Fibroblast of lung (primary cell): ENCODE results near the gene WASHC2A. TPM values are rescaled to one million over a fixed set of nuclear protein-coding genes. Genes with fewer than 3 reads are reported as not detected.
"Not testable (repeated sequence)": the region's sequence is repeated elsewhere in the genome, so short reads cannot be mapped to it uniquely, and the experiment has no call there.

Experiments used
- DNase-seq, 2 donors: peaks; one replicate each; pipeline versions ENCODE4 v3.0.0 to v3.0.0-alpha.2; 2010; ENCODE audit warnings: low read depth in 2 of 2
- H2AFZ ChIP-seq: 2 replicates; pipeline ENCODE4 v1.5.1; 2012; ENCODE audit warnings: low read length, control low read depth, inconsistent platforms
- H3K27ac ChIP-seq: 2 replicates; pipeline ENCODE4 v1.5.1; 2011; ENCODE audit warnings: low read length, control low read depth; ENCODE audit not compliant: insufficient read depth
- H3K27me3 ChIP-seq: 2 replicates; pipeline ENCODE4 v1.5.1; 2011; ENCODE audit warnings: mild to moderate bottlenecking, low read length; ENCODE audit not compliant: control insufficient read depth, insufficient read depth
- H3K36me3 ChIP-seq: 2 replicates; pipeline ENCODE4 v1.5.1; 2011; ENCODE audit warnings: low read length; ENCODE audit not compliant: control insufficient read depth, insufficient read depth
- H3K4me1 ChIP-seq: 2 replicates; pipeline ENCODE4 v1.5.1; 2011; ENCODE audit warnings: low read length; ENCODE audit not compliant: control insufficient read depth, insufficient read depth; ENCODE audit errors: extremely low read depth
- H3K4me2 ChIP-seq: 2 replicates; pipeline ENCODE4 v1.5.1; 2011; ENCODE audit warnings: low read length, control low read depth; ENCODE audit not compliant: insufficient read depth; ENCODE audit errors: extremely low read depth
- H3K4me3 ChIP-seq, 4 experiments: fragments of 200-600 bp in 1 of 4; sonication (generic) in 1 of 4; replicated peaks in 1 of 4; 2 replicates each; pipeline ENCODE4 v1.5.1; 2011 to 2016; ENCODE audit warnings: low read length in 4 of 4, low read depth in 3 of 4, mild to moderate bottlenecking in 3 of 4, control low read depth in 2 of 4, inconsistent platforms in 1 of 4, mixed read lengths in 1 of 4; ENCODE audit not compliant: insufficient read depth in 1 of 4; ENCODE audit errors: control extremely low read depth in 1 of 4
- H3K79me2 ChIP-seq: 2 replicates; pipeline ENCODE4 v1.5.1; 2012; ENCODE audit warnings: mild to moderate bottlenecking, low read length, inconsistent platforms; ENCODE audit not compliant: control insufficient read depth, insufficient read depth
- H3K9ac ChIP-seq: 2 replicates; pipeline ENCODE4 v1.5.1; 2011; ENCODE audit warnings: mild to moderate bottlenecking, low read length, control low read depth; ENCODE audit not compliant: insufficient read depth
- H3K9me3 ChIP-seq: 2 replicates; pipeline ENCODE4 v1.5.1; 2012; ENCODE audit warnings: low read depth, low read length; ENCODE audit not compliant: control insufficient read depth, insufficient read depth
- H4K20me1 ChIP-seq: 2 replicates; pipeline ENCODE4 v1.5.1; 2011; ENCODE audit warnings: low read length; ENCODE audit not compliant: control insufficient read depth, insufficient read depth; ENCODE audit errors: extremely low read depth
- CTCF ChIP-seq, 2 donors: IDR thresholded peaks in 1 of 2; conservative IDR thresholded peaks in 1 of 2; 1 replicate in 1 of 2; 2 replicates in 1 of 2; pipeline ENCODE4 v1.5.1; 2011 to 2012; ENCODE audit warnings: low read length in 2 of 2, control low read depth in 1 of 2, inconsistent platforms in 1 of 2, low read depth in 1 of 2, mild to moderate bottlenecking in 1 of 2
- EZH2 ChIP-seq: IDR thresholded peaks from 2 replicates; pipeline ENCODE4 v1.5.1; 2012; ENCODE audit warnings: low read length, control low read depth, mild to moderate bottlenecking; ENCODE audit errors: missing control alignments
- polyA plus RNA-seq, 2 donors: library from polyadenylated mRNA; depleted of rRNA in 1 of 2; stranded (reverse) in 1 of 2; unstranded in 1 of 2; fragments of >200 nt; gene quantifications; 2 replicates each; pipeline ENCODE4 v1.2.1, GENCODE V29; 2011 to 2012; ENCODE audit warnings: missing spikeins in 1 of 2
- total RNA-seq: library from RNA; depleted of rRNA; stranded (reverse); fragments of >200 nt; gene quantifications from 2 replicates; pipeline ENCODE4 v1.2.1, GENCODE V29; 2014

The WASHC2A gene
- total and polyA plus RNA-seq, 2 donors (not counting 1 experiment from before 2014, with no cell fraction given) = 46.8 to 64.2 TPM

GRCh38 chr10:50063100-50063499, 4.7 kb upstream of the WASHC2A start:
- Histone ChIP-seq H3K4me2 (no peak overlapping the region), H2AFZ (no peak overlapping the region), H3K79me2 (no peaks in the 10 kb centered on the region), H4K20me1 (no peaks in the 10 kb centered on the region), H3K4me3 (no peak overlapping the region), H3K4me1 (no peaks in the 10 kb centered on the region), H3K27ac (no peak overlapping the region), H3K27me3 (no peaks in the 10 kb centered on the region), H3K9me3 (no peaks in the 10 kb centered on the region), H3K9ac (no peak overlapping the region), H3K36me3 (no peaks in the 10 kb centered on the region)
- DNase-seq = peak in 1 of 2 donors; percentile 7
- TF ChIP-seq EZH2 = no peak
- TF ChIP-seq CTCF (conservative IDR thresholded peaks at IDR 0.05 in 1 of 2, IDR thresholded peaks at IDR 0.05 in 1 of 2; ENCODE audit: low read depth in 1 of 2, low read length in 2 of 2) = no peak

GRCh38 chr10:50068352-50068659, 552 bp downstream of the WASHC2A start:
- not testable (repeated sequence) for H3K36me3 ChIP-seq, DNase-seq, H3K4me1 ChIP-seq, H3K27ac ChIP-seq, H4K20me1 ChIP-seq, H3K27me3 ChIP-seq, H2AFZ ChIP-seq, H3K9ac ChIP-seq, H3K9me3 ChIP-seq, H3K79me2 ChIP-seq
- H3K4me3 ChIP-seq = peak overlapping the region in 3 of 4 experiments; percentile 42 to 64 (median 58)
- H3K4me2 ChIP-seq = peak overlapping the region; percentile 25

GRCh38 chr10:50075139-50075538, 7.4 kb downstream of the WASHC2A start:
- H3K36me3 ChIP-seq, DNase-seq, H3K9ac ChIP-seq, H3K4me2 ChIP-seq, H4K20me1 ChIP-seq, H3K27me3 ChIP-seq, H3K9me3 ChIP-seq, H3K79me2 ChIP-seq, H3K4me1 ChIP-seq, H2AFZ ChIP-seq, H3K4me3 ChIP-seq, H3K27ac ChIP-seq: not testable (repeated sequence)

GRCh38 chr10:50075544-50075943, 7.8 kb downstream of the WASHC2A start:
- not testable (repeated sequence) for DNase-seq, H3K4me1 ChIP-seq, H3K27me3 ChIP-seq, H2AFZ ChIP-seq, H3K36me3 ChIP-seq, H3K4me3 ChIP-seq, H3K4me2 ChIP-seq, H3K9ac ChIP-seq, H3K27ac ChIP-seq, H3K9me3 ChIP-seq, H4K20me1 ChIP-seq, H3K79me2 ChIP-seq

GRCh38 chr10:50091304-50091703, 23.6 kb downstream of the WASHC2A start:
- H3K9ac ChIP-seq, H3K79me2 ChIP-seq, H3K9me3 ChIP-seq, DNase-seq, H3K27ac ChIP-seq, H3K4me1 ChIP-seq, H2AFZ ChIP-seq, H3K27me3 ChIP-seq, H3K4me3 ChIP-seq, H3K4me2 ChIP-seq, H3K36me3 ChIP-seq, H4K20me1 ChIP-seq: not testable (repeated sequence)

GRCh38 chr10:50092928-50093327, 25.2 kb downstream of the WASHC2A start:
- H3K27me3 ChIP-seq, H3K36me3 ChIP-seq, H3K4me2 ChIP-seq, H2AFZ ChIP-seq, H3K4me3 ChIP-seq, H3K79me2 ChIP-seq, DNase-seq, H3K9me3 ChIP-seq, H3K4me1 ChIP-seq, H3K27ac ChIP-seq, H3K9ac ChIP-seq, H4K20me1 ChIP-seq: not testable (repeated sequence)
